DND-41 (cell line): Measurements from ENCODE around the gene MYLK.

Experiments used
- EZH2 ChIP-seq: IDR thresholded peaks from 3 replicates; pipeline ENCODE4 v1.6.1; 2012; ENCODE audit warnings: borderline replicate concordance, low read depth, mild to moderate bottlenecking, moderate library complexity, low read length, inconsistent platforms; ENCODE audit not compliant: severe bottlenecking
- TF ChIP-seq, protein P1 (sequence below): IDR thresholded peaks from 2 replicates; pipeline ENCODE4 v1.5.1; 2012; ENCODE audit warnings: borderline replicate concordance, low read length, moderate library complexity, mild to moderate bottlenecking; ENCODE audit not compliant: poor library complexity, severe bottlenecking; ENCODE audit errors: extremely low read depth

GRCh38 chr3:123789160-123789559, 95.0 kb downstream of the MYLK start:
- TF ChIP-seq, protein P1, sequence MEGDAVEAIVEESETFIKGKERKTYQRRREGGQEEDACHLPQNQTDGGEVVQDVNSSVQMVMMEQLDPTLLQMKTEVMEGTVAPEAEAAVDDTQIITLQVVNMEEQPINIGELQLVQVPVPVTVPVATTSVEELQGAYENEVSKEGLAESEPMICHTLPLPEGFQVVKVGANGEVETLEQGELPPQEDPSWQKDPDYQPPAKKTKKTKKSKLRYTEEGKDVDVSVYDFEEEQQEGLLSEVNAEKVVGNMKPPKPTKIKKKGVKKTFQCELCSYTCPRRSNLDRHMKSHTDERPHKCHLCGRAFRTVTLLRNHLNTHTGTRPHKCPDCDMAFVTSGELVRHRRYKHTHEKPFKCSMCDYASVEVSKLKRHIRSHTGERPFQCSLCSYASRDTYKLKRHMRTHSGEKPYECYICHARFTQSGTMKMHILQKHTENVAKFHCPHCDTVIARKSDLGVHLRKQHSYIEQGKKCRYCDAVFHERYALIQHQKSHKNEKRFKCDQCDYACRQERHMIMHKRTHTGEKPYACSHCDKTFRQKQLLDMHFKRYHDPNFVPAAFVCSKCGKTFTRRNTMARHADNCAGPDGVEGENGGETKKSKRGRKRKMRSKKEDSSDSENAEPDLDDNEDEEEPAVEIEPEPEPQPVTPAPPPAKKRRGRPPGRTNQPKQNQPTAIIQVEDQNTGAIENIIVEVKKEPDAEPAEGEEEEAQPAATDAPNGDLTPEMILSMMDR, result no peak
- TF ChIP-seq EZH2, result no peak
